Panc1 (cell line): ENCODE measurements around the gene COQ5.

Source experiments
- CTCF ChIP-seq: fragments of 450-650 bp; IDR thresholded peaks from 2 replicates; pipeline ENCODE4 v1.5.1; 2017; ENCODE audit warnings: mild to moderate bottlenecking
- REST ChIP-seq, 2 experiments: IDR thresholded peaks; 2 replicates each; pipeline ENCODE4 v1.6.1; 2011 to 2012; ENCODE audit warnings: low read depth in 2 of 2, control low read depth in 1 of 2, low read length in 1 of 2, mild to moderate bottlenecking in 1 of 2, moderate library complexity in 1 of 2; ENCODE audit not compliant: insufficient read depth in 1 of 2
- SIN3A ChIP-seq: IDR thresholded peaks from 2 replicates; pipeline ENCODE4 v1.6.1; 2012; ENCODE audit warnings: low read depth, mild to moderate bottlenecking, low read length, moderate library complexity, borderline replicate concordance; ENCODE audit not compliant: insufficient read depth

DNA sequence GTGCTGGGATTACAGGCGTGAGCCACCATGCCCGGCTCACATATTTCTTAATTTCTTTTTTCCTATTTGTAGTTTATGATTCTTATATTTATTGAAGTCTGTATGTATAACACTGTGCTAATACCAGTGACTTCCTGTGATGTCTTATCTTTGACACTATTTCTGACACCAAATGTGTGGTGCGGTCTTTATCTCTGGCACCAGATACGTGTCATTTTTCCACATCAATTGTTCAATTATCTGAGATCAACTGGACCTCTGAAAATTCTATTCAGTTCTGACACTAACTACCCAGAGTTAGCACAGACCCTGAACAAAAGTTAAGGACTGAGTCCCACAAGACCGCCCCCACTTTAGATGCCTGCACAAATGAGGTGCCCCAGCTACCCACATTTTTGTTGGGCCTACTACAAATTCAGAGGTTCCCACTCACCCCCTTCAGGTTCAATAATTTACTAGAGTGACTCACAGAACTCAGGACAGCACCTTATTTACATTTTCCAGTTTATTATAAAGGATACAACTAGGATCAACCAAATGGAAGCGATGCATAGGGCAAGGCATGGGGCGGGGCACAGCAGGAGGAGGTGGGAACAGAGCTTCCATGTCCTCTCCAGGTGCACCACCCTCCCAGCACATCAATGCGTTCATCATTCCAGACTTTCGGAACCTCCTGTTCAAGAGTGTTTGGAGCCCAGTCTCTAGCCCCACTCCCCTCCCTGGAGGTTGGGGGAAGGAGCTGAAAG is 47.8 kb downstream of the COQ5 start:
- TF ChIP-seq CTCF: no peak
- no peak for TF ChIP-seq SIN3A
- no peak for TF ChIP-seq REST (IDR thresholded peaks at IDR 0.05; ENCODE audit: insufficient read depth in 1 of 2, low read depth in 2 of 2, low read length in 1 of 2)
